PC-9 (cell line): ENCODE measurements around the gene DMC1. TPM values are rescaled to one million over a fixed set of nuclear protein-coding genes. Genes with fewer than 3 reads are reported as not detected.
A peak's percentile ranks its signal among the peaks of the same experiment; 100 is the strongest.

Experiments
- BruUV-seq: library from RNA; stranded (reverse); fragments of 400-500 nt; replicated peaks from 2 replicates; lab custom pipeline; 2021; lab: Mats Ljungman, UMichigan
- CTCF ChIA-PET: fragments of 300-600 bp; sonication (Branson Sonifier 250); formaldehyde crosslinking; loops from one replicate; lab custom pipeline; 2022; ENCODE audit warnings: antibody characterized with exemption; lab: Charles Lee
- POLR2A ChIA-PET: fragments of 300-600 bp; sonication (Branson Sonifier 250); formaldehyde crosslinking; loops from one replicate; lab custom pipeline; 2022; ENCODE audit warnings: antibody characterized with exemption; ENCODE audit not compliant: unreplicated experiment; lab: Charles Lee
- DNase-seq, 2 experiments: peaks; one replicate each; pipeline versions ENCODE4 v3.0.0 to v3.0.0-alpha.2; 2015 to 2022; ENCODE audit warnings: mixed read lengths in 1 of 2
- H2AFZ ChIP-seq: fragments of 200-600 bp; sonication (generic); 2 replicates; pipeline ENCODE4 v1.8.1; 2017; ENCODE audit warnings: antibody characterized with exemption
- H3F3A ChIP-seq: fragments of 200-600 bp; sonication (generic); 2 replicates; pipeline ENCODE4 v1.8.1; 2017; ENCODE audit warnings: antibody characterized with exemption, mild to moderate bottlenecking, low read depth; ENCODE audit not compliant: insufficient read depth
- H3K27ac ChIP-seq: fragments of 200-600 bp; sonication (generic); 2 replicates; pipeline ENCODE4 v1.6.1; 2016; ENCODE audit warnings: mixed run types
- H3K27me3 ChIP-seq: fragments of 200-600 bp; sonication (generic); 2 replicates; pipeline ENCODE4 v1.6.1; 2016; ENCODE audit warnings: low read depth, mixed run types; ENCODE audit not compliant: insufficient read depth
- H3K36me3 ChIP-seq: fragments of 200-600 bp; sonication (generic); 2 replicates; pipeline ENCODE4 v1.6.1; 2016; ENCODE audit warnings: low read depth, mixed run types
- H3K4me1 ChIP-seq: fragments of 200-600 bp; sonication (generic); replicated peaks from 2 replicates; pipeline ENCODE4 v1.6.1; 2016; ENCODE audit warnings: mixed run types; ENCODE audit not compliant: insufficient read depth
- H3K4me2 ChIP-seq: fragments of 200-600 bp; sonication (generic); 2 replicates; pipeline ENCODE4 v1.6.1; 2017; ENCODE audit warnings: mixed run types
- H3K4me3 ChIP-seq: fragments of 200-600 bp; sonication (generic); 2 replicates; pipeline ENCODE4 v1.6.1; 2016; ENCODE audit warnings: mixed run types
- H3K79me2 ChIP-seq: fragments of 200-600 bp; sonication (generic); 2 replicates; pipeline ENCODE4 v1.6.1; 2017; ENCODE audit warnings: low read depth, mixed run types
- H3K9me2 ChIP-seq: fragments of 200-600 bp; sonication (generic); 2 replicates; pipeline ENCODE4 v1.8.1; 2017; ENCODE audit warnings: mild to moderate bottlenecking; ENCODE audit not compliant: insufficient read depth
- H3K9me3 ChIP-seq: fragments of 200-600 bp; sonication (generic); 2 replicates; pipeline ENCODE4 v1.8.1; 2016; ENCODE audit warnings: low read depth; ENCODE audit not compliant: insufficient read depth
- H4K20me1 ChIP-seq: fragments of 200-600 bp; sonication (generic); 2 replicates; pipeline ENCODE4 v1.8.1; 2017; ENCODE audit not compliant: insufficient read depth
- CTCF ChIP-seq: fragments of 200-600 bp; sonication (generic); conservative IDR thresholded peaks from 2 replicates; pipeline ENCODE4 v1.6.1; 2017; ENCODE audit warnings: mixed run types, antibody characterized with exemption, mild to moderate bottlenecking, moderate library complexity
- EZH2 ChIP-seq: fragments of 200-600 bp; sonication (generic); IDR thresholded peaks from 2 replicates; pipeline ENCODE4 v1.8.0; 2017; ENCODE audit warnings: antibody characterized with exemption, low read depth
- intact Hi-C: fragments of 100-400 bp; cut with micrococcal nuclease; formaldehyde crosslinking; loops from one replicate; pipeline ENCODE4 v1.10.0; 2022; ENCODE audit not compliant: unreplicated experiment
- total RNA-seq: library from RNA; stranded (reverse); gene quantifications from 2 replicates; pipeline ENCODE4 v1.2.3, GENCODE V29; 2021

DMC1 gene
- total RNA-seq, 1 experiment from 2014 or later, result 5.6 TPM

GRCh38 chr22:38490475-38490874 lies 79.5 kb downstream of the DMC1 start:
- Histone ChIP-seq H3K4me1 (no peaks in the 10 kb centered on the region), H3K27ac (peak overlapping the region; percentile 15), H2AFZ (no peak overlapping the region), H3K9me2 (no peaks in the 10 kb centered on the region), H4K20me1 (peaks cover 84% of the 10 kb centered on the region), H3K79me2 (peaks cover 28% of the 10 kb centered on the region), H3K9me3 (no peaks in the 10 kb centered on the region), H3K27me3 (no peaks in the 10 kb centered on the region), H3F3A (peaks cover 90% of the 10 kb centered on the region), H3K4me2 (no peak overlapping the region), H3K36me3 (peaks cover 94% of the 10 kb centered on the region), H3K4me3 (no peak overlapping the region)
- DNase-seq, result peak in 1 of 2 experiments; percentile 19
- ChIA-PET CTCF (interaction anchor here (0.7 kb wide), 1 partner anchor 9 kb away, joined by 3 read pairs; no protein-coding TSS in a partner anchor), POLR2A (no interaction called here)
- no peak for TF ChIP-seq CTCF
- intact Hi-C loops, result no loop called here
- BruUV-seq, result no TSS peak

DNA sequence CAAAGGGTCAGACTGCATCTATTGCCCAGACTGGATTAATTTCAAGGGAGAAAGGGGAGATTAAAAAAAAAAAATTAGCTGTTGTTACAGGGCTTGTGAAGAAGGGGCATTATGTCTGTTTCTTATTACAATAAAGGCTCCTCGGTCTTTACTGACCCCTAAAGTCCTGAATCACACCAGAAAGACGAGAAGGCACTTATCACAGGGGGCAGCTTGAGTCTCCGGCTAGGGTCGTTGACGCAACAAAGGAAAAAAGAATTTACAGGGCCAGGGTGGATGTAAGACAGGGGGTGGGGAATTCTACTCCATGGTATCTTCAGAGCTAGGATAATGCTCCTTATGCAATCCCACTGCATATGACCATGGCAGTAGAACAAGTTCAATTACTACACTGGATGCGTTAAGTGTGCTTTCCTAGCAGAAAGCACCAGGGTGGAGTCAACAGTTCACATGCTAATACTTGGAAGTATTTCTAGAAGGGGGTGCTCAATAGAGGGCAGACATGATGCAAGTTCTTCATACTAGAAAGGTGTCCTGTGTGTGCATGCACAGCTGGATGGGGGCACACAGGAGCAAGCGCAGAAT lies 80.3 kb downstream of the DMC1 start:
- peak overlapping the region; percentile 15; the same call in 1 of the 2 replicates for H3K27ac ChIP-seq
- intact Hi-C loops, result no loop called here
- H3K36me3 ChIP-seq, result peaks cover 93% of the 10 kb centered on the region
- no peaks in the 10 kb centered on the region for H3K9me2 ChIP-seq
- DNase-seq, result peak in 1 of 2 experiments; percentile 13
- H3F3A ChIP-seq, result peaks cover 91% of the 10 kb centered on the region
- POLR2A ChIA-PET, result interaction anchor here (0.6 kb wide), 1 partner anchor 247 kb away, joined by 4 read pairs; no protein-coding TSS in a partner anchor
- TF ChIP-seq EZH2 (no peak), CTCF (no peak)
- no TSS peak for BruUV-seq
- H3K4me3 ChIP-seq, result no peak overlapping the region
- no peak overlapping the region for H2AFZ ChIP-seq
- H3K9me3 ChIP-seq, result no peaks in the 10 kb centered on the region
- H3K4me1 ChIP-seq, result no peaks in the 10 kb centered on the region
- H3K79me2 ChIP-seq, result peaks cover 23% of the 10 kb centered on the region
- no peak overlapping the region for H3K4me2 ChIP-seq
- CTCF ChIA-PET, result interaction anchor here (0.7 kb wide), 1 partner anchor 9 kb away, joined by 3 read pairs; no protein-coding TSS in a partner anchor
- H3K27me3 ChIP-seq, result no peaks in the 10 kb centered on the region
- H4K20me1 ChIP-seq, result peaks cover 80% of the 10 kb centered on the region

- no TSS peak for BruUV-seq
- Histone ChIP-seq H3K4me3 (no peak overlapping the region), H3K79me2 (peaks cover 18% of the 10 kb centered on the region), H3K9me3 (no peaks in the 10 kb centered on the region), H3K36me3 (peaks cover 93% of the 10 kb centered on the region), H3K9me2 (no peaks in the 10 kb centered on the region), H3K4me1 (no peaks in the 10 kb centered on the region), H4K20me1 (peaks cover 78% of the 10 kb centered on the region), H3K27ac (no peak overlapping the region), H3K27me3 (no peaks in the 10 kb centered on the region), H3F3A (peaks cover 91% of the 10 kb centered on the region), H3K4me2 (no peak overlapping the region), H2AFZ (no peak overlapping the region)
- TF ChIP-seq CTCF (no peak), EZH2 (no peak)
- ChIA-PET CTCF (no interaction called here), POLR2A (interaction anchor here (0.6 kb wide), 1 partner anchor 246 kb away, joined by 4 read pairs; no protein-coding TSS in a partner anchor)
- DNase-seq, result no peak
- intact Hi-C loops, result no loop called here
These were observed 80.8 kb downstream of the DMC1 start for GRCh38 chr22:38489142-38489541.
